Nucleus accumbens (tissue), 56 donors: ENCODE results near the gene OSTF1.

Source experiments
- DNase-seq, 56 donors: peaks; one replicate each; lab custom pipeline; 2025; lab: John Stamatoyannopoulos, UW

Gene OSTF1

GRCh38 chr9:75117564-75117963, 29.2 kb downstream of the OSTF1 start:
- DNase-seq, result no peak

GRCh38 chr9:75120686-75121085, 32.4 kb downstream of the OSTF1 start:
- no peak for DNase-seq

GRCh38 chr9:75121914-75122558, 33.7 kb downstream of the OSTF1 start:
- no peak for DNase-seq

GRCh38 chr9:75123696-75124095, 35.4 kb downstream of the OSTF1 start:
- DNase-seq, result peak in 1 of 56 donors; percentile 26

GRCh38 chr9:75128535-75128934, 40.2 kb downstream of the OSTF1 start:
- no peak for DNase-seq

GRCh38 chr9:75130172-75130571, 41.9 kb downstream of the OSTF1 start:
- DNase-seq, result no peak

- DNase-seq, result no peak
These were observed 42.4 kb downstream of the OSTF1 start for GRCh38 chr9:75130621-75131230.

GRCh38 chr9:75131700-75132099, 43.4 kb downstream of the OSTF1 start:
- DNase-seq, result peak in 4 of 56 donors; percentile 15 to 68 (median 38)

- DNase-seq, result peak in 1 of 56 donors; percentile 43
These were observed 43.9 kb downstream of the OSTF1 start for GRCh38 chr9:75132244-75132643.

- no peak for DNase-seq
These were observed 45.1 kb downstream of the OSTF1 start for GRCh38 chr9:75133396-75133795.

- no peak for DNase-seq
These were observed 46.2 kb downstream of the OSTF1 start for GRCh38 chr9:75134495-75134894.

- DNase-seq, result no peak
These were observed 50.1 kb downstream of the OSTF1 start for GRCh38 chr9:75138260-75139040.

- no peak for DNase-seq
These were observed 50.9 kb downstream of the OSTF1 start for GRCh38 chr9:75139201-75139600.

GRCh38 chr9:75140261-75140660, 51.9 kb downstream of the OSTF1 start:
- DNase-seq, result no peak

GRCh38 chr9:75142202-75142601, 53.9 kb downstream of the OSTF1 start:
- DNase-seq, result no peak

- no peak for DNase-seq
These were observed 57.9 kb downstream of the OSTF1 start for GRCh38 chr9:75146229-75146628.

GRCh38 chr9:75147638-75148037, 59.3 kb downstream of the OSTF1 start:
- DNase-seq, result no peak

- no peak for DNase-seq
These were observed 60.2 kb downstream of the OSTF1 start for GRCh38 chr9:75148561-75148960.

GRCh38 chr9:75149841-75150241, 61.5 kb downstream of the OSTF1 start:
- no peak for DNase-seq

- no peak for DNase-seq
These were observed 62.2 kb downstream of the OSTF1 start for GRCh38 chr9:75150512-75150911.

GRCh38 chr9:75152416-75152815, 64.1 kb downstream of the OSTF1 start:
- no peak for DNase-seq

GRCh38 chr9:75156858-75157257, 68.5 kb downstream of the OSTF1 start:
- DNase-seq, result no peak
